ENCODE data around the gene PPP5C.

PPP5C gene

DNA sequence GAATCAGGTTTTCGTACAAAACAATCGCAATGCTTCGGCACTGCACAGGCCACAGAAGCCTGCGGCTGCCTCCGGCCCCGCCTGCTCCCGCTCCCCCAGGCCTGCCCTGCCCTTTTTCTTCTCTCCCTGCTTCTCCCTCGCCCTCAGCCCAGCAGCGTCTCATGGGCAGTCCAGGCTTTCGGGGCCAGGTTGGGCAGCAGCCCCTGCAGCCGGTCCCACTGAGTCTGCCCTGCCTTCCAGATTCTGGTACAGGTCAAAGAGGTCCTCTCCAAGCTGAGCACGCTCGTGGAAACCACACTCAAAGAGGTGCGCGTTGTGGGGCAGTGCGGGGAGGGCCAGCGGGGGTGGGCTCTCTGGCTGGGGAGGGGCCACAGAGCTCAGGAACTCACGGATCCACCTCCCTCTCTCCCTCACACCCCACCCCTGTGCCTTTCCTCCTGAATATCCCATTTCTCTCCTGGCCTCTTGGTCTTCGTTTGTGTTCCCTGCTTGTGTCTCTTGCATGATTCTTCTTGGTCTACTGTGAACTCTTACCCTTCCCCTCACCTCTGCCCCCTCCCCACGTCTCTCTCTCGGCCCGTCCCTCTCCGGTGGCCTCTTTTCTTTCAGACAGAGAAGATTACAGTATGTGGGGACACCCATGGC is 36.4 kb downstream of the PPP5C start:
- H3K9me3 Mint-ChIP-seq = no peaks in the 10 kb centered on the region
- H3K27ac Mint-ChIP-seq = no peak overlapping the region
- DNase-seq (no peak), ATAC-seq (no peak)
- H3K27me3 Mint-ChIP-seq = no peaks in the 10 kb centered on the region
- peaks cover 58% of the 10 kb centered on the region for H3K36me3 Mint-ChIP-seq (ENCODE audit: low read depth)
- peaks cover 2% of the 10 kb centered on the region for H3K4me1 Mint-ChIP-seq
- no peak overlapping the region for H3K4me3 Mint-ChIP-seq

DNA sequence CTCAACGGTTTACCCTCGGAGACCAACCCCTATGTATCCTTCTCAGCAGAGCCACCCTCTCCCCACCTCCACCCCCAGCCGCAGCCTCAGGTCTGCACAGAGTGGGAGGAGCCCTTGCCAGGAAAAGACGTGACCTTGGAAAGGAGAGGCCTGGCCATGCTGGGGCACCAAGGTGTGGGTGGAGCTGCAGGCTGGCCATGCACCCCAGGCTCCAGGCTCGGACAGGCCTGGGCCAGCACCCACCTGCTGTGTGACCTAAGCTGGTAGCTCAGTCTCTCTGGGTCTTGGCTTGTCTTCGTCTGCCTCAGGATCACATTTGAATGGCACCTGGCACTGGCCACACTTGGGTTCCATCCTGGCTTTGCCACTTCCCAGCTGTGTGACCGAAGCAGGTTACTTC is 37.0 kb downstream of the PPP5C start:
- H3K9me3 Mint-ChIP-seq = no peaks in the 10 kb centered on the region
- H3K4me3 Mint-ChIP-seq = no peak overlapping the region
- ATAC-seq (no peak), DNase-seq (no peak)
- H3K4me1 Mint-ChIP-seq = peaks cover 2% of the 10 kb centered on the region
- no peaks in the 10 kb centered on the region for H3K27me3 Mint-ChIP-seq
- peaks cover 60% of the 10 kb centered on the region for H3K36me3 Mint-ChIP-seq (ENCODE audit: low read depth)
- H3K27ac Mint-ChIP-seq = no peak overlapping the region

- DNase-seq (no peak), ATAC-seq (no peak)
- Mint-ChIP-seq H3K4me3 (no peak overlapping the region), H3K36me3 (ENCODE audit: low read depth) (peaks cover 60% of the 10 kb centered on the region), H3K4me1 (peaks cover 2% of the 10 kb centered on the region), H3K27ac (no peak overlapping the region), H3K9me3 (no peaks in the 10 kb centered on the region), H3K27me3 (no peaks in the 10 kb centered on the region)
Observed at GRCh38 chr19:46384396-46384795, 37.5 kb downstream of the PPP5C start.

- H3K27me3 Mint-ChIP-seq = no peaks in the 10 kb centered on the region
- H3K9me3 Mint-ChIP-seq = no peaks in the 10 kb centered on the region
- peaks cover 2% of the 10 kb centered on the region for H3K4me1 Mint-ChIP-seq
- DNase-seq = no peak
- H3K4me3 Mint-ChIP-seq = no peak overlapping the region
- no peak for ATAC-seq
- H3K36me3 Mint-ChIP-seq (ENCODE audit: low read depth) = peaks cover 60% of the 10 kb centered on the region
- H3K27ac Mint-ChIP-seq = no peak overlapping the region
Observed at GRCh38 chr19:46385636-46386035, 38.7 kb downstream of the PPP5C start.

- Mint-ChIP-seq H3K4me1 (peaks cover 2% of the 10 kb centered on the region), H3K9me3 (no peaks in the 10 kb centered on the region), H3K27ac (no peak overlapping the region), H3K4me3 (no peak overlapping the region), H3K36me3 (ENCODE audit: low read depth) (peaks cover 57% of the 10 kb centered on the region), H3K27me3 (no peaks in the 10 kb centered on the region)
- ATAC-seq (no peak), DNase-seq (no peak)
Observed at GRCh38 chr19:46386151-46386550, 39.3 kb downstream of the PPP5C start.

GRCh38 chr19:46386996-46387712 is 40.3 kb downstream of the PPP5C start:
- peaks cover 58% of the 10 kb centered on the region for H3K36me3 Mint-ChIP-seq (ENCODE audit: low read depth)
- H3K4me3 Mint-ChIP-seq = no peak overlapping the region
- ATAC-seq = no peak
- peaks cover 2% of the 10 kb centered on the region for H3K4me1 Mint-ChIP-seq
- H3K27ac Mint-ChIP-seq = peak overlapping the region; percentile 56
- no peaks in the 10 kb centered on the region for H3K27me3 Mint-ChIP-seq
- DNase-seq = no peak
- no peaks in the 10 kb centered on the region for H3K9me3 Mint-ChIP-seq

DNA sequence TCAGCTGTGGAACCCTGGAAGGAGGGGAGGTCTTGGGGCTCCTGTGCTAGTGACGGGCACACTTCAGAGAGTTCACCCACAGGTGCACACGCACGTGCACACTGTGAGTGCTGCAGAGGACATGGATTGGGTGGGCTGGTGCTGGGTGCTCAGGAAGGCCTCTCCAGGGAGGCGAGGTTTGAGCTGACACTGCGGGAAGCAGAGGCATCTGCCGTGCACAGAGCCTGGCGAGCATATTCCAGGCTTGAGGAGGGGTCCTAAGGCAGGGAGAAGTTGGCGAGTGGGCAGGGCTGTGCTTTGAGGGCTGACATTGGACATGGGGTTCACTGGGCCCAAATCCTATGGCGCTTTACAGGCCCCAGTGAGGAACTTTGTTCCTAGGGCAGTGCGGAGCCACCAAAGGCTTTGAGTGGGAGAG is 40.8 kb downstream of the PPP5C start:
- peak overlapping the region; percentile 56 for H3K27ac Mint-ChIP-seq
- no peak for DNase-seq
- ATAC-seq = no peak
- H3K36me3 Mint-ChIP-seq (ENCODE audit: low read depth) = peaks cover 53% of the 10 kb centered on the region
- H3K4me1 Mint-ChIP-seq = peaks cover 2% of the 10 kb centered on the region
- no peaks in the 10 kb centered on the region for H3K27me3 Mint-ChIP-seq
- no peak overlapping the region for H3K4me3 Mint-ChIP-seq
- no peaks in the 10 kb centered on the region for H3K9me3 Mint-ChIP-seq

GRCh38 chr19:46388311-46389095 is 41.6 kb downstream of the PPP5C start:
- Mint-ChIP-seq H3K9me3 (no peaks in the 10 kb centered on the region), H3K36me3 (ENCODE audit: low read depth) (peaks cover 52% of the 10 kb centered on the region), H3K27ac (no peak overlapping the region), H3K27me3 (no peaks in the 10 kb centered on the region), H3K4me3 (no peak overlapping the region), H3K4me1 (peaks cover 4% of the 10 kb centered on the region)
- DNase-seq (no peak), ATAC-seq (no peak)

DNA sequence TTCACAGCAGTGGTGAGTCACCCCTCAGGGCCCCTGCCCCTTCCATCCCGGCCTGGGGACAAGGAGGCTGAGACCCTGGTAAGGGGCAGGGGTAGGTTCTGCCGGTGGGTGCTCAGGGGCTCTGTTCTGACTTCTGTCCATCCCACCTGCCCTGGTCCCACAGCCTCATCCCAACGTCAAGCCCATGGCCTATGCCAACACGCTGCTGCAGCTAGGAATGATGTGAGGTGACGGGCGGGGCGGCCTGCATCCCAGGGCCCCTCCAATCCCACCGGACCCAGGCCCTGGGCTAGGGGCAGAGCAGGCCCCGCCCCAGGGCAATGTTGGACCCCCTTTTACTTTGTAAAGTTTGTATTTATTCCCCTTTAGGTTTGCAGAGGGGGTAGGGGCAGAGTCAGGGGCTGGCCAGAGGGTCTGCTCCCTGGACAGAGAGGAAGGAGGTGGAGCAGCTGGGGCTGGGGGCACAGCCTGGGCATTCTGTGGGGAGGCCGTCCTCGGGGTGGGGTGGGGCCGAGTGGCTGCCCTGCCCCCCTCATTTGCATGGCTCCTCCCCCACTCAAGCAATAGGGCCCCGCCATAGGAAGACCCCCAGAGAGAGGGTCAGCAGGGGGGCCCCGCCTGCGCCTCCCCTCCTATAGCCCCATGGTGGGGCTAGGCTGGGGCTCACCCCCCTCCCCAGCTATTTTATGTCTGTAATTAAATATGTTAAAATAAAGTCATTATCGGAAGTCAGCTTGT is 43.4 kb downstream of the PPP5C start:
- H3K36me3 Mint-ChIP-seq (ENCODE audit: low read depth) = peaks cover 44% of the 10 kb centered on the region
- DNase-seq = no peak

DNA sequence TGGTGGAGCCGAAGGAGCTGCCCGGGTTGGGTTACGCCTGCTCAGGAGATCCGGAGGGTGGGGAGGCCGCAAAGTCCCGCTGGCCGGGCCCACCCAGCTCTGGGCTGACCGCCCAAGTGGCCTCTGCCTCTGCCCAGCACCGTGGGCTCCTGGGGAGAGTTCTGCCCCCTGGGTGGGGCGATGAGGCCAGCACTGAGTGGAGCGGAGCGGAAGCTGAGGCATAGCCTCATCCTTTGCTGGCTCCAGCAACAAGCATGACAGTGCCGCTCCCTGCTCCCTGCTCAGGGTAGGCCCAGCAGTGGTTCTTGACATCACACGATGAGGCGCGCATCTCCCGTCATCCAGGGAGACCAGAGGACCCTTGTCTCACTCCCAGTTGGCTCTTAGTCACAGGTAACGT is 44.0 kb downstream of the PPP5C start:
- Mint-ChIP-seq H3K36me3 (ENCODE audit: low read depth) (peaks cover 41% of the 10 kb centered on the region), H3K27me3 (no peaks in the 10 kb centered on the region)

More for the DNA sequence above, 43.4 kb downstream of the PPP5C start:
- Mint-ChIP-seq H3K27ac (no peak overlapping the region), H3K9me3 (no peaks in the 10 kb centered on the region), H3K4me1 (peaks cover 8% of the 10 kb centered on the region), H3K4me3 (no peak overlapping the region), H3K27me3 (no peaks in the 10 kb centered on the region)
- no peak for ATAC-seq

GRCh38 chr19:46391296-46392251 is 44.7 kb downstream of the PPP5C start:
- no peaks in the 10 kb centered on the region for H3K27me3 Mint-ChIP-seq
- no peaks in the 10 kb centered on the region for H3K9me3 Mint-ChIP-seq
- no peak overlapping the region for H3K27ac Mint-ChIP-seq
- peaks cover 10% of the 10 kb centered on the region for H3K4me1 Mint-ChIP-seq
- peaks cover 39% of the 10 kb centered on the region for H3K36me3 Mint-ChIP-seq (ENCODE audit: low read depth)
- DNase-seq (no peak), ATAC-seq (no peak)
- H3K4me3 Mint-ChIP-seq = no peak overlapping the region

More for the DNA sequence above, 44.0 kb downstream of the PPP5C start:
- Mint-ChIP-seq H3K4me1 (peaks cover 10% of the 10 kb centered on the region), H3K4me3 (no peak overlapping the region), H3K9me3 (no peaks in the 10 kb centered on the region), H3K27ac (no peak overlapping the region)
- ATAC-seq (no peak), DNase-seq (no peak)

GRCh38 chr19:46392252-46392801 is 45.4 kb downstream of the PPP5C start:
- Mint-ChIP-seq H3K27ac (no peak overlapping the region), H3K4me3 (no peak overlapping the region), H3K27me3 (no peaks in the 10 kb centered on the region), H3K4me1 (peaks cover 10% of the 10 kb centered on the region), H3K9me3 (no peaks in the 10 kb centered on the region), H3K36me3 (ENCODE audit: low read depth) (peaks cover 32% of the 10 kb centered on the region)
- no peak for ATAC-seq
- no peak for DNase-seq

DNA sequence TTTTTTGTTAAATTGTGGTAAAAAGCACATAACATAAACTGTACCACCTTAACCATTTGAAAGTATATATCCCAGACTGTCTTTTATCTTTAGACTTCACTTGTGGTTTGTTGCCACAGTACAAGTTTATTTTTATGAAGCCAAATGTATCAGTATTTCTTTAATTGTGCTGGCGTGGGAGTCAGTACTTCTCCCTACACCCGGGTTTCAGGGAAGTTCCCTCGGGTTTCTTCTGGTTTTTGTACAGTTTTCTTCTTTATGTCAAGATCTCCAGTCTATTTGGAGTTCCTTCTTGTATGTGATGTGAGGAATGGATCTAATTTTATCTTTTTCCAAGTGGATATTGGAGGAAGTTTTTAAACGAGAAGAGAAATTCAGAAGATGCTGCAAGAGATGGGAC is 46.0 kb downstream of the PPP5C start:
- Mint-ChIP-seq H3K36me3 (ENCODE audit: low read depth) (peaks cover 27% of the 10 kb centered on the region), H3K4me3 (no peak overlapping the region), H3K9me3 (no peaks in the 10 kb centered on the region), H3K27me3 (peaks cover 3% of the 10 kb centered on the region), H3K27ac (no peak overlapping the region), H3K4me1 (peaks cover 9% of the 10 kb centered on the region)
- ATAC-seq (no peak), DNase-seq (no peak)
